ENCODE results near the gene VOPP1.

The VOPP1 gene

GRCh38 chr7:55540226-55540858 is 32.0 kb downstream of the VOPP1 start:
- ChIA-PET CTCF (interaction anchor here (0.7 to 1.1 kb wide), 2 partner anchors 13 to 47 kb away, joined by 3 read pairs; no protein-coding TSS in a partner anchor), POLR2A (no interaction called here)
- DNase-seq = no peak
- H3K27me3 ChIP-seq (replicated peaks in 2 of 5; ENCODE audit: control insufficient read depth in 4 of 5, insufficient read depth in 5 of 5, low read length in 4 of 5) = no peaks in the 10 kb centered on the region
- no peaks in the 10 kb centered on the region for H3K36me3 ChIP-seq (ENCODE audit: control insufficient read depth in 4 of 4, insufficient read depth in 4 of 4, low read length in 3 of 4)
- H3K4me1 ChIP-seq (ENCODE audit: control extremely low read depth in 1 of 4, control insufficient read depth in 4 of 4, insufficient read depth in 4 of 4, low read length in 3 of 4) = peaks cover 1 to 31% (median 24%) of the 10 kb centered on the region in 4 experiments
- H3K4me3 ChIP-seq (ENCODE audit: control insufficient read depth in 1 of 7, extremely low read depth in 1 of 7, insufficient read depth in 4 of 7, low read depth in 2 of 7, low read length in 6 of 7) = no peak overlapping the region
- WGBS (ENCODE audit: insufficient coverage) = 98% methylated on average over 9 of the region's 20 CpGs
- no peak overlapping the region for H3K27ac ChIP-seq (ENCODE audit: insufficient read depth in 1 of 2, low read depth in 1 of 2, low read length in 2 of 2, poor library complexity in 1 of 2, severe bottlenecking in 2 of 2)
- H3K9me3 ChIP-seq (ENCODE audit: control extremely low read depth in 1 of 5, control insufficient read depth in 4 of 5, insufficient read depth in 2 of 5, low read depth in 1 of 5, low read length in 4 of 5) = no peaks in the 10 kb centered on the region

- Histone ChIP-seq H3K27me3 (replicated peaks in 2 of 5; ENCODE audit: control insufficient read depth in 4 of 5, insufficient read depth in 5 of 5, low read length in 4 of 5) (no peaks in the 10 kb centered on the region), H3K27ac (ENCODE audit: insufficient read depth in 1 of 2, low read depth in 1 of 2, low read length in 2 of 2, poor library complexity in 1 of 2, severe bottlenecking in 2 of 2) (no peak overlapping the region), H3K4me1 (ENCODE audit: control extremely low read depth in 1 of 4, control insufficient read depth in 4 of 4, insufficient read depth in 4 of 4, low read length in 3 of 4) (peaks cover 3 to 41% (median 34%) of the 10 kb centered on the region in 4 experiments), H3K36me3 (ENCODE audit: control insufficient read depth in 4 of 4, insufficient read depth in 4 of 4, low read length in 3 of 4) (no peaks in the 10 kb centered on the region), H3K9me3 (ENCODE audit: control extremely low read depth in 1 of 5, control insufficient read depth in 4 of 5, insufficient read depth in 2 of 5, low read depth in 1 of 5, low read length in 4 of 5) (no peaks in the 10 kb centered on the region), H3K4me3 (ENCODE audit: control insufficient read depth in 1 of 7, extremely low read depth in 1 of 7, insufficient read depth in 4 of 7, low read depth in 2 of 7, low read length in 6 of 7) (no peak overlapping the region)
- DNase-seq = no peak
- POLR2A ChIA-PET = no interaction called here
- WGBS (ENCODE audit: insufficient coverage) = 84% methylated on average over 3 of the region's 3 CpGs
- CTCF ChIA-PET = interaction anchor here (1.1 to 2.3 kb wide), 2 partner anchors 8 to 14 kb away, joined by 3 to 11 read pairs; no protein-coding TSS in a partner anchor
Measured at GRCh38 chr7:55539380-55539779, 32.9 kb downstream of the VOPP1 start.

GRCh38 chr7:55538538-55538937 is 33.8 kb downstream of the VOPP1 start:
- Histone ChIP-seq H3K4me3 (ENCODE audit: control insufficient read depth in 1 of 7, extremely low read depth in 1 of 7, insufficient read depth in 4 of 7, low read depth in 2 of 7, low read length in 6 of 7) (no peak overlapping the region), H3K27me3 (replicated peaks in 2 of 5; ENCODE audit: control insufficient read depth in 4 of 5, insufficient read depth in 5 of 5, low read length in 4 of 5) (no peaks in the 10 kb centered on the region), H3K27ac (ENCODE audit: insufficient read depth in 1 of 2, low read depth in 1 of 2, low read length in 2 of 2, poor library complexity in 1 of 2, severe bottlenecking in 2 of 2) (no peak overlapping the region), H3K36me3 (ENCODE audit: control insufficient read depth in 4 of 4, insufficient read depth in 4 of 4, low read length in 3 of 4) (no peaks in the 10 kb centered on the region), H3K4me1 (ENCODE audit: control extremely low read depth in 1 of 4, control insufficient read depth in 4 of 4, insufficient read depth in 4 of 4, low read length in 3 of 4) (peaks cover 6 to 49% (median 42%) of the 10 kb centered on the region in 4 experiments), H3K9me3 (ENCODE audit: control extremely low read depth in 1 of 5, control insufficient read depth in 4 of 5, insufficient read depth in 2 of 5, low read depth in 1 of 5, low read length in 4 of 5) (no peaks in the 10 kb centered on the region)
- ChIA-PET CTCF (interaction anchor here (1.0 to 2.3 kb wide), 2 partner anchors 9 to 15 kb away, joined by 3 to 11 read pairs; no protein-coding TSS in a partner anchor), POLR2A (no interaction called here)
- DNase-seq = no peak
- WGBS (ENCODE audit: insufficient coverage) = 100% methylated on average over 1 of the region's 3 CpGs

- no peak overlapping the region for H3K4me3 ChIP-seq (ENCODE audit: control insufficient read depth in 1 of 7, extremely low read depth in 1 of 7, insufficient read depth in 4 of 7, low read depth in 2 of 7, low read length in 6 of 7)
- WGBS (ENCODE audit: insufficient coverage) = 96% methylated on average over 15 of the region's 16 CpGs
- ChIA-PET POLR2A (no interaction called here), CTCF (interaction anchor here (1.0 to 2.3 kb wide), 2 partner anchors 10 to 16 kb away, joined by 3 to 11 read pairs; no protein-coding TSS in a partner anchor)
- no peak for DNase-seq
- H3K36me3 ChIP-seq (ENCODE audit: control insufficient read depth in 4 of 4, insufficient read depth in 4 of 4, low read length in 3 of 4) = no peaks in the 10 kb centered on the region
- no peaks in the 10 kb centered on the region for H3K27me3 ChIP-seq (replicated peaks in 2 of 5; ENCODE audit: control insufficient read depth in 4 of 5, insufficient read depth in 5 of 5, low read length in 4 of 5)
- no peak overlapping the region for H3K27ac ChIP-seq (ENCODE audit: insufficient read depth in 1 of 2, low read depth in 1 of 2, low read length in 2 of 2, poor library complexity in 1 of 2, severe bottlenecking in 2 of 2)
- peaks cover 10 to 60% (median 51%) of the 10 kb centered on the region in 4 experiments for H3K4me1 ChIP-seq (ENCODE audit: control extremely low read depth in 1 of 4, control insufficient read depth in 4 of 4, insufficient read depth in 4 of 4, low read length in 3 of 4)
- no peaks in the 10 kb centered on the region for H3K9me3 ChIP-seq (ENCODE audit: control extremely low read depth in 1 of 5, control insufficient read depth in 4 of 5, insufficient read depth in 2 of 5, low read depth in 1 of 5, low read length in 4 of 5)
Measured at GRCh38 chr7:55537458-55537990, 34.8 kb downstream of the VOPP1 start.

- no peak for DNase-seq
- ChIA-PET POLR2A (no interaction called here), CTCF (no interaction called here)
- H3K27ac ChIP-seq (ENCODE audit: insufficient read depth in 1 of 2, low read depth in 1 of 2, low read length in 2 of 2, poor library complexity in 1 of 2, severe bottlenecking in 2 of 2) = no peak overlapping the region
- no peaks in the 10 kb centered on the region for H3K36me3 ChIP-seq (ENCODE audit: control insufficient read depth in 4 of 4, insufficient read depth in 4 of 4, low read length in 3 of 4)
- WGBS (ENCODE audit: insufficient coverage) = 97% methylated on average over 23 of the region's 23 CpGs
- peaks cover 10 to 65% (median 53%) of the 10 kb centered on the region in 4 experiments for H3K4me1 ChIP-seq (ENCODE audit: control extremely low read depth in 1 of 4, control insufficient read depth in 4 of 4, insufficient read depth in 4 of 4, low read length in 3 of 4)
- H3K4me3 ChIP-seq (ENCODE audit: control insufficient read depth in 1 of 7, extremely low read depth in 1 of 7, insufficient read depth in 4 of 7, low read depth in 2 of 7, low read length in 6 of 7) = no peak overlapping the region
- H3K9me3 ChIP-seq (ENCODE audit: control extremely low read depth in 1 of 5, control insufficient read depth in 4 of 5, insufficient read depth in 2 of 5, low read depth in 1 of 5, low read length in 4 of 5) = no peaks in the 10 kb centered on the region
- H3K27me3 ChIP-seq (replicated peaks in 2 of 5; ENCODE audit: control insufficient read depth in 4 of 5, insufficient read depth in 5 of 5, low read length in 4 of 5) = no peaks in the 10 kb centered on the region
Measured at GRCh38 chr7:55536619-55537457, 35.5 kb downstream of the VOPP1 start.

GRCh38 chr7:55535617-55536016 is 36.7 kb downstream of the VOPP1 start:
- WGBS (ENCODE audit: insufficient coverage) = 96% methylated on average over 5 of the region's 5 CpGs
- ChIA-PET CTCF (interaction anchor here (2.6 to 3.7 kb wide), 2 partner anchors 10 to 33 kb away, joined by 8 to 28 read pairs; no protein-coding TSS in a partner anchor), POLR2A (interaction anchor here (1.1 kb wide), 1 partner anchor 8 kb away, joined by 3 read pairs; no protein-coding TSS in a partner anchor)
- DNase-seq = no peak
- Histone ChIP-seq H3K4me1 (ENCODE audit: control extremely low read depth in 1 of 4, control insufficient read depth in 4 of 4, insufficient read depth in 4 of 4, low read length in 3 of 4) (peaks cover 10 to 65% (median 53%) of the 10 kb centered on the region in 4 experiments), H3K27ac (ENCODE audit: insufficient read depth in 1 of 2, low read depth in 1 of 2, low read length in 2 of 2, poor library complexity in 1 of 2, severe bottlenecking in 2 of 2) (no peak overlapping the region), H3K36me3 (ENCODE audit: control insufficient read depth in 4 of 4, insufficient read depth in 4 of 4, low read length in 3 of 4) (no peaks in the 10 kb centered on the region), H3K27me3 (replicated peaks in 2 of 5; ENCODE audit: control insufficient read depth in 4 of 5, insufficient read depth in 5 of 5, low read length in 4 of 5) (no peaks in the 10 kb centered on the region), H3K4me3 (ENCODE audit: control insufficient read depth in 1 of 7, extremely low read depth in 1 of 7, insufficient read depth in 4 of 7, low read depth in 2 of 7, low read length in 6 of 7) (no peak overlapping the region), H3K9me3 (ENCODE audit: control extremely low read depth in 1 of 5, control insufficient read depth in 4 of 5, insufficient read depth in 2 of 5, low read depth in 1 of 5, low read length in 4 of 5) (no peaks in the 10 kb centered on the region)

Data from common myeloid progenitor, CD34-positive (primary cell).